ENCODE measurements around the gene UACA.

UACA gene

GRCh38 chr15:70707686-70708300 is 55.6 kb downstream of the UACA start:
- TF ChIP-seq CTCF (conservative IDR thresholded peaks at IDR 0.05; ENCODE audit: low read length), result no peak
- TF ChIP-seq EZH2phosphoT487 (IDR thresholded peaks at IDR 0.05; ENCODE audit: borderline replicate concordance), result no peak
- Histone ChIP-seq H3K4me1 (ENCODE audit: insufficient read depth, low read length, poor library complexity, severe bottlenecking) (peaks cover 11% of the 10 kb centered on the region), H3K4me2 (ENCODE audit: low read depth, low read length, poor library complexity, severe bottlenecking) (no peak overlapping the region)

GRCh38 chr15:70704731-70705130 is 58.6 kb downstream of the UACA start:
- no peaks in the 10 kb centered on the region for H4K20me1 ChIP-seq (ENCODE audit: insufficient read depth, low read length, poor library complexity, severe bottlenecking)
- no peak for TF ChIP-seq EZH2phosphoT487 (IDR thresholded peaks at IDR 0.05; ENCODE audit: borderline replicate concordance)
- no peak for TF ChIP-seq CTCF (conservative IDR thresholded peaks at IDR 0.05; ENCODE audit: low read length)
- H3K4me3 ChIP-seq (ENCODE audit: low read length, poor library complexity, severe bottlenecking), result no peak overlapping the region
- H3K9ac ChIP-seq (ENCODE audit: low read depth, low read length, poor library complexity, severe bottlenecking), result no peak overlapping the region
- peaks cover 24% of the 10 kb centered on the region for H3K4me1 ChIP-seq (ENCODE audit: insufficient read depth, low read length, poor library complexity, severe bottlenecking)
- no peaks in the 10 kb centered on the region for H3K79me2 ChIP-seq (ENCODE audit: insufficient read depth, low read length)
- H3F3A ChIP-seq (ENCODE audit: low read depth), result no peaks in the 10 kb centered on the region
- no peaks in the 10 kb centered on the region for H3K27me3 ChIP-seq (ENCODE audit: insufficient read depth, low read length, poor library complexity, severe bottlenecking)
- no peak overlapping the region for H2AFZ ChIP-seq (ENCODE audit: low read length)
- no peaks in the 10 kb centered on the region for H3K9me3 ChIP-seq (ENCODE audit: insufficient read depth, low read depth, low read length)
- H3K9me2 ChIP-seq (replicated peaks; ENCODE audit: low read depth, low read length), result no peaks in the 10 kb centered on the region
- no peak overlapping the region for H3K4me2 ChIP-seq (ENCODE audit: low read depth, low read length, poor library complexity, severe bottlenecking)
- no peaks in the 10 kb centered on the region for H3K36me3 ChIP-seq (ENCODE audit: insufficient read depth, low read length)

More at GRCh38 chr15:70707686-70708300, 55.6 kb downstream of the UACA start:
- H3K9me3 ChIP-seq (ENCODE audit: insufficient read depth, low read depth, low read length), result no peaks in the 10 kb centered on the region
- no peaks in the 10 kb centered on the region for H3K36me3 ChIP-seq (ENCODE audit: insufficient read depth, low read length)
- H4K20me1 ChIP-seq (ENCODE audit: insufficient read depth, low read length, poor library complexity, severe bottlenecking), result no peaks in the 10 kb centered on the region
- H3K9ac ChIP-seq (ENCODE audit: low read depth, low read length, poor library complexity, severe bottlenecking), result no peak overlapping the region
- no peak overlapping the region for H3K4me3 ChIP-seq (ENCODE audit: low read length, poor library complexity, severe bottlenecking)
- H3K27me3 ChIP-seq (ENCODE audit: insufficient read depth, low read length, poor library complexity, severe bottlenecking), result no peaks in the 10 kb centered on the region
- H3K9me2 ChIP-seq (replicated peaks; ENCODE audit: low read depth, low read length), result no peaks in the 10 kb centered on the region
- H2AFZ ChIP-seq (ENCODE audit: low read length), result no peak overlapping the region
- H3K79me2 ChIP-seq (ENCODE audit: insufficient read depth, low read length), result no peaks in the 10 kb centered on the region
- no peaks in the 10 kb centered on the region for H3F3A ChIP-seq (ENCODE audit: low read depth)

GRCh38 chr15:70704166-70704565 is 59.2 kb downstream of the UACA start:
- TF ChIP-seq CTCF (conservative IDR thresholded peaks at IDR 0.05; ENCODE audit: low read length), result no peak
- no peak for TF ChIP-seq EZH2phosphoT487 (IDR thresholded peaks at IDR 0.05; ENCODE audit: borderline replicate concordance)
- Histone ChIP-seq H3F3A (ENCODE audit: low read depth) (no peaks in the 10 kb centered on the region), H3K79me2 (ENCODE audit: insufficient read depth, low read length) (no peaks in the 10 kb centered on the region), H3K4me2 (ENCODE audit: low read depth, low read length, poor library complexity, severe bottlenecking) (no peak overlapping the region), H3K4me3 (ENCODE audit: low read length, poor library complexity, severe bottlenecking) (no peak overlapping the region), H3K9me2 (replicated peaks; ENCODE audit: low read depth, low read length) (no peaks in the 10 kb centered on the region), H4K20me1 (ENCODE audit: insufficient read depth, low read length, poor library complexity, severe bottlenecking) (no peaks in the 10 kb centered on the region), H3K36me3 (ENCODE audit: insufficient read depth, low read length) (no peaks in the 10 kb centered on the region), H3K9me3 (ENCODE audit: insufficient read depth, low read depth, low read length) (no peaks in the 10 kb centered on the region), H2AFZ (ENCODE audit: low read length) (no peak overlapping the region), H3K9ac (ENCODE audit: low read depth, low read length, poor library complexity, severe bottlenecking) (no peak overlapping the region), H3K27me3 (ENCODE audit: insufficient read depth, low read length, poor library complexity, severe bottlenecking) (no peaks in the 10 kb centered on the region), H3K4me1 (ENCODE audit: insufficient read depth, low read length, poor library complexity, severe bottlenecking) (peaks cover 30% of the 10 kb centered on the region)
